Nephron (organoid): ENCODE measurements around the gene GNB1L.
"Not testable (repeated sequence)": the region's sequence is repeated elsewhere in the genome, so short reads cannot be mapped to it uniquely, and the experiment has no call there.

ENCODE experiments used
- H3K27ac Mint-ChIP-seq, 3 experiments: 2 replicates each; pipeline ENCODE4 v1.8.0; 2020; ENCODE audit warnings: mixed read lengths in 3 of 3, mild to moderate bottlenecking in 2 of 3, moderate library complexity in 1 of 3
- H3K27me3 Mint-ChIP-seq: 2 replicates; pipeline ENCODE4 v1.8.0; 2021; ENCODE audit warnings: low read depth, mild to moderate bottlenecking, moderate library complexity, mixed read lengths
- H3K36me3 Mint-ChIP-seq: 2 replicates; pipeline ENCODE4 v1.8.0; 2020; ENCODE audit warnings: low read depth, mixed read lengths
- H3K4me1 Mint-ChIP-seq: 2 replicates; pipeline ENCODE4 v1.8.0; 2020; ENCODE audit warnings: mixed read lengths
- H3K4me3 Mint-ChIP-seq, 3 experiments: 2 replicates each; pipeline ENCODE4 v1.8.0; 2020; ENCODE audit warnings: mild to moderate bottlenecking in 3 of 3, mixed read lengths in 3 of 3, moderate library complexity in 2 of 3
- H3K9me3 Mint-ChIP-seq: 2 replicates; pipeline ENCODE4 v1.8.0; 2020; ENCODE audit warnings: mixed read lengths
- TF ChIP-seq, protein P1 (sequence below), 3 experiments: fragments of 200-600 bp; sonication (generic); IDR thresholded peaks; one replicate each; pipeline ENCODE4 v1.5.0; 2021; ENCODE audit warnings: antibody characterized with exemption in 3 of 3; ENCODE audit not compliant: unreplicated experiment in 3 of 3

The GNB1L gene

DNA sequence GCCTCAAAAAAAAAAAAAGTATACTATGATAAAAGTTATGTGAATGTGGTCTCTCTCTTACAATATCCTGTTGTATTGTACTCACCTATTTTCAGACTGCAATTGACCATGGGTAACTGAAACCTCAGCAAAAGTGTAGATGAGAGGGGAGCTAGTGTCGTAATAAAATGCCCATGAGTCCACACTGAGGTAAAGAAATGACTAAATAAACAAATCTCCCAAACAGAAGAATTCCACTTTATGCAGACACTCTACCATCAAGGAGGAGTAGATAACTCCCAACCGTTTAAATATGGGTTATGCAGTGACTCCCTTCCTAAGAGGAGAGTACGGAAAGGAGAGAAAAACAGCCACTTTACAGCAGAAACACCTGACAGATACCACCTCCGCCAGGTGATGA, 14.6 kb downstream of the GNB1L start:
- Mint-ChIP-seq H3K36me3 (no peaks in the 10 kb centered on the region), H3K4me3 (no peak overlapping the region), H3K4me1 (peaks cover 8% of the 10 kb centered on the region), H3K27me3 (peaks cover 7% of the 10 kb centered on the region), H3K9me3 (no peaks in the 10 kb centered on the region), H3K27ac (peak overlapping the region in 1 of 3 experiments; percentile 29)
- TF ChIP-seq, protein P1, sequence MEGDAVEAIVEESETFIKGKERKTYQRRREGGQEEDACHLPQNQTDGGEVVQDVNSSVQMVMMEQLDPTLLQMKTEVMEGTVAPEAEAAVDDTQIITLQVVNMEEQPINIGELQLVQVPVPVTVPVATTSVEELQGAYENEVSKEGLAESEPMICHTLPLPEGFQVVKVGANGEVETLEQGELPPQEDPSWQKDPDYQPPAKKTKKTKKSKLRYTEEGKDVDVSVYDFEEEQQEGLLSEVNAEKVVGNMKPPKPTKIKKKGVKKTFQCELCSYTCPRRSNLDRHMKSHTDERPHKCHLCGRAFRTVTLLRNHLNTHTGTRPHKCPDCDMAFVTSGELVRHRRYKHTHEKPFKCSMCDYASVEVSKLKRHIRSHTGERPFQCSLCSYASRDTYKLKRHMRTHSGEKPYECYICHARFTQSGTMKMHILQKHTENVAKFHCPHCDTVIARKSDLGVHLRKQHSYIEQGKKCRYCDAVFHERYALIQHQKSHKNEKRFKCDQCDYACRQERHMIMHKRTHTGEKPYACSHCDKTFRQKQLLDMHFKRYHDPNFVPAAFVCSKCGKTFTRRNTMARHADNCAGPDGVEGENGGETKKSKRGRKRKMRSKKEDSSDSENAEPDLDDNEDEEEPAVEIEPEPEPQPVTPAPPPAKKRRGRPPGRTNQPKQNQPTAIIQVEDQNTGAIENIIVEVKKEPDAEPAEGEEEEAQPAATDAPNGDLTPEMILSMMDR (IDR thresholded peaks at IDR 0.05; ENCODE audit: unreplicated experiment in 3 of 3) = no peak

DNA sequence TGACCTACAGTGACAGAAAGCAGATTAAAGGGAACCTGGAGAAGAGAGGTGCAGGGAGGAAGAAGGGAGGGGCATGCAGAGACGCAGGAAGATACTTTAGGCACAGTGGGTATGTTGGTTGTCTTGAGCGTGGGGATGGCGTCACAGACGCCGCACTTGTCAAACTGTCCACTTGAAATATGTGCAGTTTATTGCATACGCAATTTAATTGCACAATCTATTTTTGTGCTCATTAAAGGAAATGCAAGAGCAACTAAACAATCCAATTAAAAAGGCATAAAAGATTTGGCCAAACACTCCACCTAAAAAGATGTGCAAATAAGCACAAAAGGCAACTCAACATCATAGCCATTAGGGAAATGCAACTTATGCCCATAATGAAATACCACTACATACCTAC, 16.8 kb downstream of the GNB1L start:
- Mint-ChIP-seq H3K9me3 (no peaks in the 10 kb centered on the region), H3K4me3 (no peak overlapping the region), H3K27ac (no peak overlapping the region), H3K4me1 (peaks cover 8% of the 10 kb centered on the region), H3K27me3 (peaks cover 7% of the 10 kb centered on the region), H3K36me3 (no peaks in the 10 kb centered on the region)
- TF ChIP-seq, protein P1 (IDR thresholded peaks at IDR 0.05; ENCODE audit: unreplicated experiment in 3 of 3) = no peak

DNA sequence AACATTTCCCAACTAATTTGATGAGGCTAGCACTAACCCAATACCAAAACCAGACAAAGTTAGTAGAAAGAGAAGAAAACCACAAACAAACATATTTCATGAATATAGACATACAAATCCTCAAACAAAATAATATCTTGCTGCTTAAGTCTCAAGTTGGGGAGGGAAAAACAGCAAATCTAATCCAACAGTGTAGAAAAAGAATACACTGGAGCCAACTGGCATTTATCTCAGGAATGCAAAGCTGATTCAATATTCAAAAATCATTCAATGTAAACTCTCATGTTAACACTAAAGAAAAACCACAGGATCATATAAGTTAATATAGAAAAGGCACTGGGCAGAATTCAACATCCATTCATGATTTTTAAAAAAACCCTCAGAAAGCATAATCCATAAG, 18.2 kb downstream of the GNB1L start:
- TF ChIP-seq, protein P1 (IDR thresholded peaks at IDR 0.05; ENCODE audit: unreplicated experiment in 3 of 3) = no peak
- H3K27ac Mint-ChIP-seq = no peak overlapping the region
- no peaks in the 10 kb centered on the region for H3K36me3 Mint-ChIP-seq
- no peaks in the 10 kb centered on the region for H3K9me3 Mint-ChIP-seq
- H3K27me3 Mint-ChIP-seq = peaks cover 4% of the 10 kb centered on the region
- peaks cover 1% of the 10 kb centered on the region for H3K4me1 Mint-ChIP-seq
- no peak overlapping the region for H3K4me3 Mint-ChIP-seq

DNA sequence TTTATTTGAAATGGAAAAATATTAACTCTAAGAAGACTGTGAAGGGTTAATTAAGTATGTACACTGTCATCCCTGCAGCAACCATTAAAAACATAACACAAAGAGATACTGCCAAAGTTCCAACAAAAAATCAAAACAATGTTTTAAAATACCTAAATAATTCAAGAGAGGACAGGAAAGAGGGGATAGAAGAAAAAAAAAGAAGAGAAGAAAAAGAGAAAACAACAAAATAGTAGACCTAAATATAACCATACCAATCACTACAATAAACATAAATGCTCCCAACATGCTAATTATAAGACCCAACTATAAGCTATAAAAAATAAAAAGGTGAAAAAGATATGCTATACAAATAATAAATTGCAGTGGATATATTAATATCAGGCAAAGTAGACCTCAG, 20.1 kb downstream of the GNB1L start:
- Mint-ChIP-seq H3K36me3 (no peaks in the 10 kb centered on the region), H3K4me1 (no peaks in the 10 kb centered on the region), H3K27ac (no peak overlapping the region), H3K9me3 (no peaks in the 10 kb centered on the region), H3K4me3 (no peak overlapping the region), H3K27me3 (no peaks in the 10 kb centered on the region)
- TF ChIP-seq, protein P1 (IDR thresholded peaks at IDR 0.05; ENCODE audit: unreplicated experiment in 3 of 3) = no peak

DNA sequence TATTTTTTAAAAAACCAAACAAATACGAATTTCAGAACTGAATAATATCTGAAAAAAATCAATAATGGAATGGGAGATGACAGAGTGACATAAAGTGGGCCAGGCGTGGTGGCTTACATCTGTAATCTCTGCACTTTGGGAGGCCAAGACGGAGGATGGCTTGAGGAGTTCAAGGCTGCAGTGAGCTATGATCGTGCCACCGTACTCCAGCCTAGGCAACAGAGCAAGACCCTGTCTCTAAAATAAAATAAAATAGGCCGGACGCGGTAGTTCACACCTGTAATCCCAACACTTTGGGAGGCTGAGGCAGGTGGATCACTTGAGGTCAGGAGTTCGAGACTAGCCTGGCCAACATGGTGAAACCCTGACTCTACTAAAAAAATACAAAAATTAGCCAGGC, 21.3 kb downstream of the GNB1L start:
- H3K4me1 Mint-ChIP-seq, H3K36me3 Mint-ChIP-seq, H3K27me3 Mint-ChIP-seq, H3K9me3 Mint-ChIP-seq, H3K27ac Mint-ChIP-seq, H3K4me3 Mint-ChIP-seq: not testable (repeated sequence)

DNA sequence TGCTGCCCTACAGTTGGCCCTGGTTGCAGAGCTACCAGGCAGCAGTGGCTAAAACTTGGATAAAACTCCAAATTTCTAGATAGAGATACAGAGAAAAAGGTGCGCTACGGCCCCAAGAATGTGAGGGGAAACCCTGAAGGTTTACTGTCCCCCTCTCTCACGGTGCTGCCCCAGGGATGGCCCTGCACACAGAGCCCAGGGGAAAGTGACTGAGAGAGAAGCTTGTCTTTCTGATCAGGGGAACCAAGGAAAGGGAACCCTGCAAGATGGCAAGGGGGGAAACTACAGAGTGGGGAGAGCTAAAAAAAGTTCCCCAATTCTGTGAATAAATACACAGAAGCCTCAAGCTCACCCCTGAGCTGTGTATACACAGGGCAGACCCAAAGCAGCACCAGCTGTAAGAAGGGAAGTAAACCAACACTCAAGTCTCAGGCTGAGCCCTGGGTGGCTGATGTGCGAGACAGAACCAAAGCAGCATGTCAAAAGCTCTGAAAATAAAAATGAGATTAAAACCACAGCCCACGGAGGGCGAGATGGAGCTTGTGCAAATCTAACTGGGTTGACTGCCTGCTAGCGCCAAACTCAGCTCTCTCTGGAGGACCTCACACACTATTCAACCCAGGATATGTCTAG, 22.1 kb downstream of the GNB1L start:
- no peaks in the 10 kb centered on the region for H3K27me3 Mint-ChIP-seq
- no peak overlapping the region for H3K27ac Mint-ChIP-seq
- H3K36me3 Mint-ChIP-seq = no peaks in the 10 kb centered on the region
- no peaks in the 10 kb centered on the region for H3K9me3 Mint-ChIP-seq
- H3K4me1 Mint-ChIP-seq = no peaks in the 10 kb centered on the region
- TF ChIP-seq, protein P1 (IDR thresholded peaks at IDR 0.05; ENCODE audit: unreplicated experiment in 3 of 3) = no peak
- H3K4me3 Mint-ChIP-seq = no peak overlapping the region

DNA sequence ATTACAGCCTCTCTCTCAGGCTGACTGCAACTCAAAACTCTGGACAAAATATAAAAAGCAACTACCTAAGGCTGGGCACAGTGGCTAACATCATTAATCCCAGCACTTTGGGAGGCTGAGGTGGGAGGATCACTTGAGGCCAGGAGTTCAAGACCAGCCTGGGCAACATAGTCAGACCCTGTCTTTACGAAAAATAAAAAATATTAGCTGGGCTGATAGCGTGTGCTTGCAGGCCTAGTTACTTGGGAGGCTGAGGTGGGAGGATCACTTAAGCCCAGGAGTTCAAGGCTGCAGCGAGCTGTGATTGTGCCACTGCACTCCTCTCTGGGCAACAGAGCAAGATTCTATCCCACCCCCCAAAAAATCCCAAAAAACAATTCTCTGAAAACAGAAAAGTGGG, 22.7 kb downstream of the GNB1L start:
- H3K27me3 Mint-ChIP-seq, H3K4me1 Mint-ChIP-seq: not testable (repeated sequence)

More for the DNA sequence above, 22.7 kb downstream of the GNB1L start:
- not testable (repeated sequence) for H3K4me3 Mint-ChIP-seq, H3K27ac Mint-ChIP-seq, H3K9me3 Mint-ChIP-seq, H3K36me3 Mint-ChIP-seq
